AG04450 (cell line): ENCODE results near the gene FRMPD2. TPM values are rescaled to one million over a fixed set of nuclear protein-coding genes. Genes with fewer than 3 reads are reported as not detected.
"Not testable (repeated sequence)": the region's sequence is repeated elsewhere in the genome, so short reads cannot be mapped to it uniquely, and the experiment has no call there.

ENCODE experiments used
- CTCF ChIA-PET: fragments of 300-600, 350-600 bp; formaldehyde crosslinking; extraction: SDS; loops from one replicate; lab custom pipeline; 2022; ENCODE audit warnings: antibody characterized with exemption, inconsistent platforms; lab: Charles Lee
- POLR2A ChIA-PET: fragments of 350-600 bp; formaldehyde crosslinking; extraction: SDS; loops from one replicate; lab custom pipeline; 2021; ENCODE audit warnings: antibody characterized with exemption, inconsistent platforms; lab: Yijun Ruan, JAX
- DNase-seq: peaks from one replicate; pipeline ENCODE4 v3.0.0-alpha.2; 2011; ENCODE audit warnings: low read depth, low spot score
- H3K27ac ChIP-seq: one replicate; pipeline ENCODE4 v1.5.1; 2012; ENCODE audit warnings: low read depth, low read length, control low read depth
- H3K27me3 ChIP-seq: one replicate; pipeline ENCODE4 v1.6.0; 2012; ENCODE audit warnings: low read length; ENCODE audit not compliant: control insufficient read depth, insufficient read depth
- H3K4me3 ChIP-seq: 2 replicates; pipeline ENCODE4 v1.5.1; 2011; ENCODE audit warnings: mild to moderate bottlenecking, low read depth, low read length, control low read depth
- H3K9me3 ChIP-seq: 2 replicates; pipeline ENCODE4 v1.5.1; 2012; ENCODE audit warnings: low read length; ENCODE audit not compliant: control insufficient read depth, insufficient read depth
- CTCF ChIP-seq: IDR thresholded peaks from 2 replicates; pipeline ENCODE4 v1.5.1; 2011; ENCODE audit warnings: low read depth, low read length, control low read depth, inconsistent platforms
- polyA plus RNA-seq: library from polyadenylated mRNA; depleted of rRNA; stranded (reverse); fragments of >200 nt; gene quantifications from 2 replicates; pipeline ENCODE4 v1.2.3, GENCODE V29; 2011; rRNA removed

Gene FRMPD2
- polyA plus RNA-seq, 1 experiment: not detected

- POLR2A ChIA-PET, DNase-seq, H3K27ac ChIP-seq, H3K9me3 ChIP-seq, H3K27me3 ChIP-seq, CTCF ChIA-PET, H3K4me3 ChIP-seq: not testable (repeated sequence)
Measured at GRCh38 chr10:48140949-48141348, 133.5 kb downstream of the FRMPD2 start.

GRCh38 chr10:48139953-48140850, 134.3 kb downstream of the FRMPD2 start:
- H3K9me3 ChIP-seq, H3K4me3 ChIP-seq, H3K27me3 ChIP-seq, H3K27ac ChIP-seq, CTCF ChIA-PET, POLR2A ChIA-PET, DNase-seq: not testable (repeated sequence)

DNA sequence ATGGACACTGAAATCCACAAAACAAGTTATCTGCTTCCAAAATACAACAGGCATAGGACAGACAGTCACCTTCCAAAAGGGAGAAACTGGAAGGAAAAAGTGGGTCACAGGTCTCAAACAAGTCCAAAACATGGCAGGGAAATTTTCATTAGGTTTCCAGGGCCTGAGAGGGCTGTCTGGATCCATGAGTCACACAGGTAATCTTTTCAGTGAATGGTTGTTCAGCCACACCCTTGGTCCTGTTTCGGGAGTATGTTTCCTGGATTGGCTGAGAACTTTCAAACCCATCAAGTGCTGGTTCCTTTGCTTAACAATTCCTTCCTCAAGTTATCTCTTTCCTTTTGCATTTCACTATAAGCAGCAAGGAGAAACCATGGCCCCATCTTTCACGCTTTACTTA, 145.5 kb downstream of the FRMPD2 start:
- H3K27me3 ChIP-seq, POLR2A ChIA-PET, H3K9me3 ChIP-seq, H3K4me3 ChIP-seq, H3K27ac ChIP-seq, CTCF ChIA-PET, DNase-seq: not testable (repeated sequence)

GRCh38 chr10:48126251-48126650, 148.2 kb downstream of the FRMPD2 start:
- CTCF ChIA-PET, H3K27me3 ChIP-seq, POLR2A ChIA-PET, H3K9me3 ChIP-seq, DNase-seq, H3K27ac ChIP-seq, H3K4me3 ChIP-seq: not testable (repeated sequence)

DNA sequence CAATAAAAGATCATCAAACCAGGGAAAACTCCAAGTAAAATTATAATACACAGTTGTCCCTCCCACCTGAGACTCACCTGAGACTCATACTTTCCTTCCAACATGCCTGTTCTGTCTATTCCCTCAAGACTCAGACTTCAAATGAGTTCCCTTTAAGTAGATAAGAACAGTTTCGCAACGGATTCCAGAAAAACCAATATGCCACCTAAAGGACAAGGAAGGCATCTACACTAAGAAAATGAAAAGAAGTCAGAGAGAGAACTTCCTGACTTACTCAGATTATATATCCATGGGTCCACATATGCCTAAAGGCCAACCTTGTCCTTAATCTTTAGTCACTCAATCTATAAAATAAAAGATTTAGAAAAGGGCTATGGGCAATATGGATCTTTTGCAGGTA, 148.9 kb downstream of the FRMPD2 start:
- DNase-seq, H3K4me3 ChIP-seq, CTCF ChIA-PET, H3K27me3 ChIP-seq, H3K9me3 ChIP-seq, H3K27ac ChIP-seq, POLR2A ChIA-PET: not testable (repeated sequence)
- TF ChIP-seq CTCF: 0 out of 2 replicates have a peak, but pooled peaks have one; percentile 5

GRCh38 chr10:48122618-48123017, 151.9 kb downstream of the FRMPD2 start:
- H3K9me3 ChIP-seq, POLR2A ChIA-PET, CTCF ChIA-PET, H3K27me3 ChIP-seq, H3K27ac ChIP-seq, H3K4me3 ChIP-seq, DNase-seq: not testable (repeated sequence)

DNA sequence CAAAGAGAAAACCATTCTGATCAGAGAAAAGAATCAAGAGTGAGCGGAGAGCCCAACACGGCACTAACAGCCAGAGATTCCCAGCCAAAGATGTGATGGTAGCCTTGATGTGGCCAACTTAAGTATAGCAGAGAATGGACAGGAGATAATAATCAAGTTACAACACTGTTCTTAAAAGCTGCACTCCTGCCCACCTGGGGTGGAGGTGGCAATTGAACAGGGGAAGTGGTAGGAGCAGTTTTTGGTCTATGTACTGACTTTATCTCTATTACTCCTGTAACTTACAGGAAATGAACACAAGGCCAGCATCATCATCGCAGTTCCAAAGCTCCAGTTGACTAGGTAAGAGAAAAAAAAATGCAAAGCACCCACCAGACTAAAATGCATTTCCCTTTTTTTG, 164.2 kb downstream of the FRMPD2 start:
- POLR2A ChIA-PET, DNase-seq, H3K27me3 ChIP-seq: not testable (repeated sequence)

More for the DNA sequence above, 164.2 kb downstream of the FRMPD2 start:
- H3K27ac ChIP-seq, H3K9me3 ChIP-seq, CTCF ChIA-PET, H3K4me3 ChIP-seq: not testable (repeated sequence)

Other genes starting within 250 kb of the FRMPD2 start
- gene MAPK8, start 32.0 kb upstream of the FRMPD2 start, polyA plus RNA-seq: 58.7 and 75.6 TPM in 2 replicates